Measurements from ENCODE around the gene TM9SF4. TPM values are rescaled to one million over a fixed set of nuclear protein-coding genes. Genes with fewer than 3 reads are reported as not detected.

The TM9SF4 gene
- total and polyA plus RNA-seq, 2 of the 8 experiments (the other 6 are each of a cell fraction or from before 2014, with no cell fraction given), result 38.4 to 68.7 TPM

DNA sequence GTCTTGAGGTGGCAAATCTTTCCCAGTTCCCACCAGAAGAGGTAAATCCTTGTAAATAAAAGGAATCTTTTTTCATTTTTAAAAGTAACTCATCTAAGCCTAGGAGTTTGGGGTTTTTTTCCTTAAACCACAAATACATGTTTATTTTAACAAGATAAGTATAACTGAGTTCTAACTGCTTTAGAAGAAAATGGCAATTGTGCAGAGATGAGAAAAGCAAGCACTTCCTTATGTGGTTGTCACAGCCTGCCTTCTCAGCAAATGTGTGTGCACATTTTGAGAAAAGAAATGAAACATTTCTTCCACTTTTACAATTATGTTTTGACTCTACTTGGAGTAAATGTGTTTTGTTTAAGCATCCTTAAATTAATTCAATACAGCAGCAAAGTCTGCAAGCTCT, 39.8 kb upstream of the TM9SF4 start:
- no peak overlapping the region for H3K14ac ChIP-seq (ENCODE audit: insufficient read length)
- H3K79me1 ChIP-seq (ENCODE audit: low read depth, low read length), result no peaks in the 10 kb centered on the region
- no peak overlapping the region for H4K91ac ChIP-seq (replicated peaks; ENCODE audit: insufficient read length, low read length)
- H3K27me3 ChIP-seq (replicated peaks in 1 of 4; ENCODE audit: control insufficient read depth in 3 of 4, extremely low read depth in 1 of 4, insufficient read depth in 3 of 4, low read length in 3 of 4), result no peaks in the 10 kb centered on the region
- H3K9me3 ChIP-seq (ENCODE audit: insufficient read depth in 2 of 2, low read depth in 1 of 2, low read length in 1 of 2), result no peaks in the 10 kb centered on the region
- no peak overlapping the region for H2AFZ ChIP-seq (ENCODE audit: low read length)
- no peak overlapping the region for H3K27ac ChIP-seq (ENCODE audit: low read depth, low read length)
- no peaks in the 10 kb centered on the region for H3K79me2 ChIP-seq (ENCODE audit: control insufficient read depth in 1 of 2, insufficient read depth in 2 of 2, low read length in 2 of 2)
- no peak overlapping the region for H3K4me3 ChIP-seq (ENCODE audit: extremely low read depth in 1 of 4, insufficient read depth in 2 of 4, low read depth in 3 of 4, low read length in 4 of 4)
- ChIA-PET CTCF (ENCODE audit: partially characterized antibody) (no interaction called here), POLR2A (ENCODE audit: partially characterized antibody) (no interaction called here)
- no peaks in the 10 kb centered on the region for H4K20me1 ChIP-seq (replicated peaks in 1 of 2; ENCODE audit: control insufficient read depth in 1 of 2, insufficient read depth in 2 of 2, low read length in 2 of 2)
- H3K56ac ChIP-seq (replicated peaks; ENCODE audit: insufficient read length, low read depth, low read length), result no peak overlapping the region
- DNase-seq (ENCODE audit: low read depth in 1 of 2, low spot score in 2 of 2) (no peak), FAIRE-seq (no peak)
- no peak overlapping the region for H2BK5ac ChIP-seq (ENCODE audit: low read depth, low read length)
- H2AK5ac ChIP-seq (ENCODE audit: low read depth, low read length), result no peak overlapping the region
- no peak overlapping the region for H2BK15ac ChIP-seq (ENCODE audit: low read length)
- H3K4me2 ChIP-seq (ENCODE audit: insufficient read depth in 1 of 2, low read depth in 2 of 2, low read length in 2 of 2), result no peak overlapping the region
- H3K9ac ChIP-seq (replicated peaks in 1 of 4; ENCODE audit: extremely low read depth in 1 of 4, low read depth in 3 of 4, low read length in 3 of 4), result no peak overlapping the region
- no peak overlapping the region for H2BK20ac ChIP-seq (ENCODE audit: low read length)
- H4K5ac ChIP-seq (ENCODE audit: insufficient read length, low read depth, low read length), result no peak overlapping the region
- no peak overlapping the region for H2BK120ac ChIP-seq (replicated peaks; ENCODE audit: low read depth, low read length)
- H3K23ac ChIP-seq (ENCODE audit: insufficient read length), result no peak overlapping the region
- no peaks in the 10 kb centered on the region for H3K23me2 ChIP-seq (ENCODE audit: low read depth, low read length)
- no peak overlapping the region for H3K4ac ChIP-seq (replicated peaks; ENCODE audit: insufficient read length, low read depth, low read length)
- no peaks in the 10 kb centered on the region for H3K36me3 ChIP-seq (ENCODE audit: control insufficient read depth in 2 of 4, insufficient read depth in 4 of 4, low read length in 3 of 4)
- H2BK12ac ChIP-seq (ENCODE audit: low read depth, low read length), result no peak overlapping the region
- TF ChIP-seq RFX5 (IDR thresholded peaks at IDR 0.05; ENCODE audit: borderline replicate concordance, low read depth, low read length), result no peak
- TF ChIP-seq CHD1 (IDR thresholded peaks at IDR 0.05; ENCODE audit: low read depth, low read length), result no peak
- no peak overlapping the region for H3K18ac ChIP-seq (ENCODE audit: extremely low read depth, low read length)
- peaks cover 0 to 3% (median 0%) of the 10 kb centered on the region in 4 experiments; a peak in 2 of 7 replicates for H3K4me1 ChIP-seq (replicated peaks in 1 of 4; ENCODE audit: control insufficient read depth in 3 of 4, insufficient read depth in 4 of 4, low read length in 3 of 4)
- no peak overlapping the region for H4K8ac ChIP-seq (ENCODE audit: extremely low read depth, insufficient read depth, low read length)

Measured in H1 (cell line).